ENCODE measurements around the gene FNBP1. TPM values are rescaled to one million over a fixed set of nuclear protein-coding genes. Genes with fewer than 3 reads are reported as not detected.

Gene FNBP1
- polyA plus RNA-seq, 1 of the 3 experiments (the other 2 are of a cell fraction): 11.0 TPM

DNA sequence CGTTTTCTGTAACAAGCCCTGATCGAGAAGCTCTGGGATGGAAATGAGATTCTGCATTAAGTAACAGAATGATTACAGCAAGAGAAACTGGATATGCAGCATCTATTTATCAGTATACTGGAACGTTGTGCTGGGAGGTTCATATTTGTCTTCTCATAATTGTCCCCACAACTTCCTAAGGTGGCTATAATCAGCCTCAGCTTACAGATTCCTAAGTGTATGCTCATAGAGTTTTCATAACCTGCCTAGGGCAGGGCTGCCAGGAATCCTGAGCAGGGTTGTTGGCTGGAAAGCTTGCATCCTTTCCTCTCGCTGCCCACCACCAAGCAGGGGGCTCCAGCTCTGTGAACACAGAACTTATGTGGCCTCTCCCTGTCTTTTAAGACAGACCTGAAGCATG lies 70.2 kb downstream of the FNBP1 start:
- H3F3A ChIP-seq (replicated peaks; ENCODE audit: insufficient read depth): peaks cover 16% of the 10 kb centered on the region
- H3K27ac ChIP-seq (ENCODE audit: low read depth in 2 of 2, low read length in 1 of 2): no peak overlapping the region
- no peaks in the 10 kb centered on the region for H3K9me3 ChIP-seq
- no peak overlapping the region for H2AFZ ChIP-seq (ENCODE audit: low read depth)
- H3K79me2 ChIP-seq (ENCODE audit: insufficient read depth): peaks cover 3% of the 10 kb centered on the region; the same call in 1 of the 2 replicates
- no peak for TF ChIP-seq YY1 (IDR thresholded peaks at IDR 0.05; ENCODE audit: low read depth)
- TF ChIP-seq RCOR1 (IDR thresholded peaks at IDR 0.05; ENCODE audit: low read length): no peak
- TF ChIP-seq NFIC (IDR thresholded peaks at IDR 0.05; ENCODE audit: borderline replicate concordance): no peak
- TF ChIP-seq FOXM1 (IDR thresholded peaks at IDR 0.05; ENCODE audit: low read depth): no peak
- TF ChIP-seq, protein P1, sequence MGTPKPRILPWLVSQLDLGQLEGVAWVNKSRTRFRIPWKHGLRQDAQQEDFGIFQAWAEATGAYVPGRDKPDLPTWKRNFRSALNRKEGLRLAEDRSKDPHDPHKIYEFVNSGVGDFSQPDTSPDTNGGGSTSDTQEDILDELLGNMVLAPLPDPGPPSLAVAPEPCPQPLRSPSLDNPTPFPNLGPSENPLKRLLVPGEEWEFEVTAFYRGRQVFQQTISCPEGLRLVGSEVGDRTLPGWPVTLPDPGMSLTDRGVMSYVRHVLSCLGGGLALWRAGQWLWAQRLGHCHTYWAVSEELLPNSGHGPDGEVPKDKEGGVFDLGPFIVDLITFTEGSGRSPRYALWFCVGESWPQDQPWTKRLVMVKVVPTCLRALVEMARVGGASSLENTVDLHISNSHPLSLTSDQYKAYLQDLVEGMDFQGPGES (IDR thresholded peaks at IDR 0.05; ENCODE audit: low read depth, low read length): no peak
- no peak for TF ChIP-seq RFX5 (IDR thresholded peaks at IDR 0.05; ENCODE audit: low read length)
- CTCF ChIA-PET: no interaction called here
- peaks cover 0 to 10% of the 10 kb centered on the region in 2 experiments for H3K36me3 ChIP-seq (replicated peaks in 1 of 2; ENCODE audit: control insufficient read depth in 1 of 2, insufficient read depth in 2 of 2, low read length in 1 of 2)
- no peaks in the 10 kb centered on the region for H3K27me3 ChIP-seq (ENCODE audit: insufficient read depth)
- WGBS (ENCODE audit: low lambda C conversion rate): 79% methylated on average over 4 of the region's 4 CpGs
- no peak for DNase-seq
- no peak overlapping the region for H3K4me3 ChIP-seq (ENCODE audit: low read depth in 2 of 2, low read length in 1 of 2)
- H3K9ac ChIP-seq: no peak overlapping the region
- H3K4me2 ChIP-seq: no peak overlapping the region
- peaks cover 0 to 13% of the 10 kb centered on the region in 2 experiments; a peak in 1 of 4 replicates for H3K4me1 ChIP-seq (ENCODE audit: control insufficient read depth in 1 of 2, insufficient read depth in 2 of 2, low read depth in 1 of 2, low read length in 1 of 2)
- H3K9me2 ChIP-seq: no peaks in the 10 kb centered on the region
- POLR2A ChIA-PET: no interaction called here
- no peaks in the 10 kb centered on the region for H4K20me1 ChIP-seq (ENCODE audit: insufficient read depth)

DNA sequence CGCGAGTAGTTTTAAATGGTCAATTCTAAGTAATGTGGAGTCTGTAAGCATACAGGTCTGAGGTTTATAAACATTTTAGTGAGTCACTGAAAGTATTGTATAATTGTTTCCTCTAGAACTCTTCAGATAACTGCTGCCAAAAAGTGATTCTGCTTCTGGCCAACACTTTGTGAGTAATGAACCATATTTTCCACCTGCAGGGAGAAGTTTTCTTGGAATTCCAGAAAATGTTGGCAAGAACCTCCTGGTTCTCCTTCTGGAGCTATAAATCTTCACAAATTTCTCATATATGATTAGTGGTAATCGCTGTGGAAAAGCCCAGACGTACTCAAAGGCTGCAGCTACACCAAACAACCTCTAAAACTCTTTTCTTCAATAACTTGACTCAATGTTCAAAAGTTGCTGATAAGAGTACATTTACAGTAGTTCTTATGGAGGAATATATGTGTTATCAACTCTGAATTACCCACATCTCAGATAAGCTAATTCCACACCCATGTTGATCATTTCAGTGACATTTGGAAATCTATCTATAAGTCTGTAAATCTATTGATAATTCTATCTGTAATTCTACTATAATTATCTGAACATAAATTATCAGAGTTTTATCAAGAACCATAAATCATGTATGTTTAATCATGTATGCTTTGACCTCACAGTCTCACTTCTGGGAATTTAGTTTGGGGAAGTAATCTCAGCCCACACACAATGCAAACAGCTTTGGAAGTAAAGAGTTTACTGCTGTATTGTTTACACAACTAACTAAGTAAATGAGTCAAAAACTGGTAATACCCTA lies 74.1 kb downstream of the FNBP1 start:
- Histone ChIP-seq H3F3A (replicated peaks; ENCODE audit: insufficient read depth) (peaks cover 28% of the 10 kb centered on the region), H3K4me1 (ENCODE audit: control insufficient read depth in 1 of 2, insufficient read depth in 2 of 2, low read depth in 1 of 2, low read length in 1 of 2) (peaks cover 0 to 30% of the 10 kb centered on the region in 2 experiments; a peak in 1 of 4 replicates), H3K4me2 (no peak overlapping the region), H3K27me3 (ENCODE audit: insufficient read depth) (no peaks in the 10 kb centered on the region), H3K9me3 (no peaks in the 10 kb centered on the region), H3K9me2 (no peaks in the 10 kb centered on the region), H3K27ac (ENCODE audit: low read depth in 2 of 2, low read length in 1 of 2) (peak overlapping the region; percentile 66; a peak in 3 of 4 replicates), H4K20me1 (ENCODE audit: insufficient read depth) (no peaks in the 10 kb centered on the region), H3K4me3 (ENCODE audit: low read depth in 2 of 2, low read length in 1 of 2) (no peak overlapping the region), H3K9ac (no peak overlapping the region), H3K79me2 (ENCODE audit: insufficient read depth) (no peaks in the 10 kb centered on the region; the same call in 1 of the 2 replicates), H3K36me3 (replicated peaks in 1 of 2; ENCODE audit: control insufficient read depth in 1 of 2, insufficient read depth in 2 of 2, low read length in 1 of 2) (peaks cover 0 to 14% of the 10 kb centered on the region in 2 experiments), H2AFZ (ENCODE audit: low read depth) (no peak overlapping the region)
- ChIA-PET POLR2A (no interaction called here), CTCF (interaction anchor here (1.1 kb wide), 1 partner anchor 61 kb away, joined by 3 read pairs; no protein-coding TSS in a partner anchor)
- 24% methylated on average over 4 of the region's 4 CpGs for WGBS (ENCODE audit: low lambda C conversion rate)
- DNase-seq: no peak
- peak; percentile 74; the same call in 1 of the 2 replicates for TF ChIP-seq POLR2AphosphoS5 (IDR thresholded peaks at IDR 0.05; ENCODE audit: low read depth, low read length)
- peak; percentile 60; the same call in 1 of the 2 replicates for TF ChIP-seq SIN3A (IDR thresholded peaks at IDR 0.05; ENCODE audit: borderline replicate concordance, low read depth, low read length)
- TF ChIP-seq, protein P2, sequence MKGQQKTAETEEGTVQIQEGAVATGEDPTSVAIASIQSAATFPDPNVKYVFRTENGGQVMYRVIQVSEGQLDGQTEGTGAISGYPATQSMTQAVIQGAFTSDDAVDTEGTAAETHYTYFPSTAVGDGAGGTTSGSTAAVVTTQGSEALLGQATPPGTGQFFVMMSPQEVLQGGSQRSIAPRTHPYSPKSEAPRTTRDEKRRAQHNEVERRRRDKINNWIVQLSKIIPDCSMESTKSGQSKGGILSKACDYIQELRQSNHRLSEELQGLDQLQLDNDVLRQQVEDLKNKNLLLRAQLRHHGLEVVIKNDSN (IDR thresholded peaks at IDR 0.05; ENCODE audit: borderline replicate concordance, low read depth): no peak
- peak; percentile 46; the same call in 1 of the 2 replicates for TF ChIP-seq YY1 (IDR thresholded peaks at IDR 0.05; ENCODE audit: low read depth)
- TF ChIP-seq FOXM1 (IDR thresholded peaks at IDR 0.05; ENCODE audit: low read depth): peak; percentile 61; the same call in 1 of the 2 replicates
- TF ChIP-seq MXI1 (IDR thresholded peaks at IDR 0.05; ENCODE audit: low read depth, low read length): no peak
- TF ChIP-seq, protein P3, sequence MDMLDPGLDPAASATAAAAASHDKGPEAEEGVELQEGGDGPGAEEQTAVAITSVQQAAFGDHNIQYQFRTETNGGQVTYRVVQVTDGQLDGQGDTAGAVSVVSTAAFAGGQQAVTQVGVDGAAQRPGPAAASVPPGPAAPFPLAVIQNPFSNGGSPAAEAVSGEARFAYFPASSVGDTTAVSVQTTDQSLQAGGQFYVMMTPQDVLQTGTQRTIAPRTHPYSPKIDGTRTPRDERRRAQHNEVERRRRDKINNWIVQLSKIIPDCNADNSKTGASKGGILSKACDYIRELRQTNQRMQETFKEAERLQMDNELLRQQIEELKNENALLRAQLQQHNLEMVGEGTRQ (IDR thresholded peaks at IDR 0.05; ENCODE audit: borderline replicate concordance, low read depth, low read length): no peak
- TF ChIP-seq, protein P4, sequence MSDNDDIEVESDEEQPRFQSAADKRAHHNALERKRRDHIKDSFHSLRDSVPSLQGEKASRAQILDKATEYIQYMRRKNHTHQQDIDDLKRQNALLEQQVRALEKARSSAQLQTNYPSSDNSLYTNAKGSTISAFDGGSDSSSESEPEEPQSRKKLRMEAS (IDR thresholded peaks at IDR 0.05; ENCODE audit: low read depth): peak; percentile 43; the same call in 1 of the 2 replicates
- no peak for TF ChIP-seq NRF1 (IDR thresholded peaks at IDR 0.05; ENCODE audit: low read depth, low read length)
- TF ChIP-seq, protein P5, sequence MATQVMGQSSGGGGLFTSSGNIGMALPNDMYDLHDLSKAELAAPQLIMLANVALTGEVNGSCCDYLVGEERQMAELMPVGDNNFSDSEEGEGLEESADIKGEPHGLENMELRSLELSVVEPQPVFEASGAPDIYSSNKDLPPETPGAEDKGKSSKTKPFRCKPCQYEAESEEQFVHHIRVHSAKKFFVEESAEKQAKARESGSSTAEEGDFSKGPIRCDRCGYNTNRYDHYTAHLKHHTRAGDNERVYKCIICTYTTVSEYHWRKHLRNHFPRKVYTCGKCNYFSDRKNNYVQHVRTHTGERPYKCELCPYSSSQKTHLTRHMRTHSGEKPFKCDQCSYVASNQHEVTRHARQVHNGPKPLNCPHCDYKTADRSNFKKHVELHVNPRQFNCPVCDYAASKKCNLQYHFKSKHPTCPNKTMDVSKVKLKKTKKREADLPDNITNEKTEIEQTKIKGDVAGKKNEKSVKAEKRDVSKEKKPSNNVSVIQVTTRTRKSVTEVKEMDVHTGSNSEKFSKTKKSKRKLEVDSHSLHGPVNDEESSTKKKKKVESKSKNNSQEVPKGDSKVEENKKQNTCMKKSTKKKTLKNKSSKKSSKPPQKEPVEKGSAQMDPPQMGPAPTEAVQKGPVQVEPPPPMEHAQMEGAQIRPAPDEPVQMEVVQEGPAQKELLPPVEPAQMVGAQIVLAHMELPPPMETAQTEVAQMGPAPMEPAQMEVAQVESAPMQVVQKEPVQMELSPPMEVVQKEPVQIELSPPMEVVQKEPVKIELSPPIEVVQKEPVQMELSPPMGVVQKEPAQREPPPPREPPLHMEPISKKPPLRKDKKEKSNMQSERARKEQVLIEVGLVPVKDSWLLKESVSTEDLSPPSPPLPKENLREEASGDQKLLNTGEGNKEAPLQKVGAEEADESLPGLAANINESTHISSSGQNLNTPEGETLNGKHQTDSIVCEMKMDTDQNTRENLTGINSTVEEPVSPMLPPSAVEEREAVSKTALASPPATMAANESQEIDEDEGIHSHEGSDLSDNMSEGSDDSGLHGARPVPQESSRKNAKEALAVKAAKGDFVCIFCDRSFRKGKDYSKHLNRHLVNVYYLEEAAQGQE (IDR thresholded peaks at IDR 0.05; ENCODE audit: low read depth, low read length): no peak
- no peak for TF ChIP-seq RFX5 (IDR thresholded peaks at IDR 0.05; ENCODE audit: low read length)
- TF ChIP-seq NFIC (IDR thresholded peaks at IDR 0.05; ENCODE audit: borderline replicate concordance): peak; percentile 98
- TF ChIP-seq JUND (IDR thresholded peaks at IDR 0.05): peak; percentile 79
- TF ChIP-seq CHD2 (IDR thresholded peaks at IDR 0.05; ENCODE audit: low read length, partially characterized antibody): no peak
